Mucosa of stomach (tissue), 1 donor: ENCODE results near the gene MAPKAP1.

ENCODE experiments used
- H3K27me3 ChIP-seq: one replicate; pipeline ENCODE4 v1.7.0; 2013; ENCODE audit warnings: mild to moderate bottlenecking, low read length; ENCODE audit not compliant: control insufficient read depth, insufficient read depth
- H3K36me3 ChIP-seq: one replicate; pipeline ENCODE4 v1.7.0; 2013; ENCODE audit warnings: low read length; ENCODE audit not compliant: control insufficient read depth, insufficient read depth
- H3K4me1 ChIP-seq: one replicate; pipeline ENCODE4 v1.7.0; 2013; ENCODE audit warnings: mild to moderate bottlenecking, low read length; ENCODE audit not compliant: control insufficient read depth, insufficient read depth
- H3K4me3 ChIP-seq: one replicate; pipeline ENCODE4 v1.7.0; 2013; ENCODE audit warnings: low read length
- H3K9ac ChIP-seq: one replicate; pipeline ENCODE4 v1.7.0; 2013; ENCODE audit warnings: mild to moderate bottlenecking, low read length, moderate library complexity
- H3K9me3 ChIP-seq: one replicate; pipeline ENCODE4 v1.7.0; 2013; ENCODE audit warnings: mild to moderate bottlenecking, low read length, moderate library complexity; ENCODE audit not compliant: control insufficient read depth
- donor health status: Pancreatic carcinoma.

The MAPKAP1 gene

DNA sequence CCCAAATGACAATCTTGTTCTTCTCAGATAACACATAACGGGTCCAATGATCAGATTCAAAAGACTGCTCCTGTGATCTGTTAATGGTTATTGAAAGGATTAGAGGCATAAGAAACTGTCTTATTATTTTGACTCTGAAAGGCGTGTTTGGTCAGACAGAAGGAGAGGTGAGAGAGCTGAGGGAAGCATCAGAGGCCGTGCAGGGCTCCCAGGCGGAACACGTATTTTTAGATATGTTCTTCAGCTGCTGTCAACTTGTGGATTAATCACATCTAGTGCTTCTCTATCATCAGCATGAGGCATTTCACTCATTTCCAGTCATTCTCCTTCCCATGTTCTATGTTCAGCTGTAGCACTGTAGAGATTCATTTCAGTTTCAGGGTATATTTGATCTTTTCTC, 199.8 kb downstream of the MAPKAP1 start:
- Histone ChIP-seq H3K9ac (no peak overlapping the region), H3K4me1 (no peaks in the 10 kb centered on the region), H3K36me3 (no peaks in the 10 kb centered on the region), H3K9me3 (no peaks in the 10 kb centered on the region), H3K4me3 (no peak overlapping the region), H3K27me3 (no peaks in the 10 kb centered on the region)

DNA sequence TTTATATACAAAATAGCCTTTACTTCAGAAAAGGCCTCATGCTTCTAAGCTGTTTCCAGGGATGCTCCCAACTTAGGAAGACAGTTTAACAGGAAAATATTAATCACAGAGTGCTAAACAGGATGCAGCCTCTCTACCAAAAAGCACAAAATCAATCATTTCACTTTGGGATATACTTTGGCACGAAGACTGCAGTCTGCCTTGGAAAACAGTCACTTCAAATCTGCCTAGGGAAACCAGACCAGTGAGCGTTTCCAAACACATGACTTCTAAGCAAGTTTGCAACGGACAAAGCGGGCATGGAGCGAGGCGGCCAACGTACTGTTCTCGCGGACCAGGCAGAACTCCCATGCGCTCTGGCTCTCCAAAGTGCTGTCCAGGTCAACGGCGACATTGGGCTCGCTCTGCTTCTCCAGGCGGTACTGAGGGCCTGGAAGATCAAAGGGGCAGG, 201.0 kb downstream of the MAPKAP1 start:
- H3K4me1 ChIP-seq, result no peaks in the 10 kb centered on the region
- no peak overlapping the region for H3K4me3 ChIP-seq
- H3K9me3 ChIP-seq, result no peaks in the 10 kb centered on the region
- no peak overlapping the region for H3K9ac ChIP-seq
- no peaks in the 10 kb centered on the region for H3K36me3 ChIP-seq
- H3K27me3 ChIP-seq, result no peaks in the 10 kb centered on the region

DNA sequence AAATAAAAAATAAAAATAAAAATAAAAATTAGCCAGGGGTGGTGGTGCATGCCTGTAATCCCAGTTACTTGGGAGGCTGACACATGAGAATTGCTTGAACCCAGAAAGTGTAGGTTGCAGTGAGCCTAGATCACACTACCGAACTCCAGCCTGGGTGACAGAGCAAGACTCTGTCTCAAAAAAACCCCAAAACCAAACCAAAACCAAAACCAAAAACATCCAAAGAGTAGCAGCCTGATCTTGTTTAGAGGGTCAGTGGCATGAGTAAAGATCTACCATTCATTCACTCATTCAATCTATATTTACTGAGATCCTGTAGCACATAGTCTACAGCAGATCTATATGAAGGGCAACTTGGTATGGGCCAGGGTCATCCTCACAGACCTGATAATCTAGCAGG, 202.4 kb downstream of the MAPKAP1 start:
- no peaks in the 10 kb centered on the region for H3K27me3 ChIP-seq
- no peaks in the 10 kb centered on the region for H3K9me3 ChIP-seq
- H3K9ac ChIP-seq, result no peak overlapping the region
- no peaks in the 10 kb centered on the region for H3K36me3 ChIP-seq
- H3K4me3 ChIP-seq, result no peak overlapping the region
- H3K4me1 ChIP-seq, result no peaks in the 10 kb centered on the region

DNA sequence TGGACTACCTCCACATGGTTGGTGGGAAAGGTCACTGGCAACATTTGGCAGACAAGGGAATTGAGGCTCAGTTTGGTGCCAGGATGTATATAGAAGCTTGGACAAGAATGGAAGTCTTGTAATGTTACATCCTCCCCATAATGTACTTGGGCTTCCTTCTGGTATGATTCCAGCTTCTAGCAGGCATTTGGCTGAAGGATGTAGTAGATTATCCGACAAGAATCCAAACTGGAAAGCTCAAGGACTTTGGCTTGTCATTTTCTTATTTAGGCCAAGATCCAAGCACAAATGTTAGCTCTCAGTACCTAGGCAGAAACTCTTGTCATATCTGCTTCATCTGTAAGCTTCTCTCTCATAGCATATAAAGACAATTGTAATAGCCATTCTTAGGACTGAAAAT, 209.1 kb downstream of the MAPKAP1 start:
- H3K27me3 ChIP-seq, result no peaks in the 10 kb centered on the region
- H3K4me3 ChIP-seq, result no peak overlapping the region
- H3K4me1 ChIP-seq, result peaks cover 21% of the 10 kb centered on the region
- H3K9me3 ChIP-seq, result no peaks in the 10 kb centered on the region
- no peaks in the 10 kb centered on the region for H3K36me3 ChIP-seq
- no peak overlapping the region for H3K9ac ChIP-seq

DNA sequence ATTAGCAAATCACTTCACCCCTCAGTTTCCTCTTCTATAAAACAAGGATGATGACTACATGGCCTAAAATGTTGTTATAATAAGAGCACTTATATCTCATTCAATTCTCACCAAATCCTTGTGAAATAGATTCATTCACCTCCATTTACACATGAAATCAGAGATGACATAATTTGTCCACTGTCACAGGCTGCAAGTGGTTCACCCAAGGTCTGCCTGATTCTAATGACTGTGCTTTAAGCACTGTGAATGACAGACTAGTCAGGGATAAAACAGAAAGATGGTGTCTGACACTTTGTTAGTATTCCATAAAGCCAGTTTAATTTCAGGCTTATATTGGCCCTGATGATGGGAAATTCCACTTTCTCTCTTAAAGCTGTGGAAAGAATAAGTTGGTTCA, 209.5 kb downstream of the MAPKAP1 start:
- no peaks in the 10 kb centered on the region for H3K9me3 ChIP-seq

DNA sequence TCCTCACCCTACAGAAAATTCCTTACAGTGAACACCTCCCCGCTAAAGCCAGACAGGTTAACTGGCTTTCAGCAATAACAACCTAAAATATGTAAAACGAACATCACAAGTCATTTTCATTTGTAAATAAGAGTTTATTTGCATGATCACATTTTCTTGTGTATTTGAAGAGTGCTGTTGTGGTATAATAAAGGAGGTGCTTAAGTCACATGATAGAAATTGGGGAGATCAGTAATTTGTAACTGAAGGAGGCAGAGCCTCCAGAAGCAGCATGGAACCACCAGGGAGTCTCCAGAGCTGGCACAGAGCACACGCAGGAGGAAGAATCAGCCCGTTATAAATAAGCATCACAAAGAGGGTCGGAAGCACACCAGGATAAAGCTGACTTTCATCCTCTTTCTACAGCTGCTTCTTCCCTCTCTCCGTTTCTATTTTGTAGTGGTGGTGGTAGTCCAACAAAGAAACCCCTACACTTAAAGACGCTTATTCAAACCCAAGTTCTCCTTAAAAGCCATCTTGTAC, 210.6 kb downstream of the MAPKAP1 start:
- H3K27me3 ChIP-seq, result no peaks in the 10 kb centered on the region
- no peak overlapping the region for H3K4me3 ChIP-seq
- peaks cover 26% of the 10 kb centered on the region for H3K4me1 ChIP-seq
- no peaks in the 10 kb centered on the region for H3K36me3 ChIP-seq
- no peak overlapping the region for H3K9ac ChIP-seq
- H3K9me3 ChIP-seq, result no peaks in the 10 kb centered on the region

More for the DNA sequence above, 209.5 kb downstream of the MAPKAP1 start:
- H3K9ac ChIP-seq, result no peak overlapping the region
- no peak overlapping the region for H3K4me3 ChIP-seq
- H3K27me3 ChIP-seq, result no peaks in the 10 kb centered on the region
- peaks cover 25% of the 10 kb centered on the region for H3K4me1 ChIP-seq
- H3K36me3 ChIP-seq, result no peaks in the 10 kb centered on the region

DNA sequence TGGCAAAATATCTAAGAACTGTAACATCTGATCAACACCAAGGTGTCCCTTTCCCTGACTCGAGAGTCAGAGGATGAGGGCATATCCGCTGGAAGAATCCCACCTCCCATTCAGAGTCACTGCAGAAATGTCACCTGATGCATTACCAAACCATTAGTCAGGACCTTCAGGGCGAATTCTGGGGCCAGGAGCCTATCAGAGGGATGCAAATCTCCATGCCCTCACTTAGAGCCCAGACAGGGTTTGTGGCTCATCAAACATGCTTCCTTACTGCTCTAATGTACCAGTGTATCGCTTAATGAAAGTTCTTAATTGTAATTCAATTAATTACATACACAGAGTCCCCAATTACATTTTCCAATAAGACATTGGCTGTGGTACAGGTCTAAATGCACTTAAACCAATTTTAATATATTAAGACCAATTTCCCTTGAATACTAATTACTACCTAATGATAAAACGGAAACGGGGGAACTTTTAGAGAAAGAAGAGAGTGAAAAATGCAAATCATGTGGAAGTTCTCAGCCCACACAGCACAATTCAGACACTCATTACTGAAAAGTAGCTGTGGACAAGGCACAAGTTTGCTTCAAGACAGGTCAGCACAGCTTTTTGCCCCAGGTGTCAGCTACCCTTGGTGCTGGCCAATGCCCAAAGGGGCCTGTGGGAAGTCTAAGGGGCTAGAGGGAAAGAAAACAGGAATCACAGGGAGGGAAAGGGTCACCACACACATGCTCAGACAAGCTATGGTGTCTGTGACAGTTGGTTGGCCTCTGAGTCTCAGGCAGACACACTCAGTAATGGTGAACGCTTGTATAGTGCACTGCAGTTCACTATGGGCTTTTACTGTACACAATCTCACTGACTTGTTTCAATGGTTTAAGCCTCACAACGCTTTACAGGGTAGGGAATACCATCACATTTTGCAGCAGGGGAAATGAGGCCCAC, 211.6 kb downstream of the MAPKAP1 start:
- Histone ChIP-seq H3K9me3 (no peaks in the 10 kb centered on the region), H3K27me3 (no peaks in the 10 kb centered on the region), H3K4me3 (no peak overlapping the region), H3K9ac (no peak overlapping the region), H3K4me1 (peaks cover 26% of the 10 kb centered on the region), H3K36me3 (no peaks in the 10 kb centered on the region)

DNA sequence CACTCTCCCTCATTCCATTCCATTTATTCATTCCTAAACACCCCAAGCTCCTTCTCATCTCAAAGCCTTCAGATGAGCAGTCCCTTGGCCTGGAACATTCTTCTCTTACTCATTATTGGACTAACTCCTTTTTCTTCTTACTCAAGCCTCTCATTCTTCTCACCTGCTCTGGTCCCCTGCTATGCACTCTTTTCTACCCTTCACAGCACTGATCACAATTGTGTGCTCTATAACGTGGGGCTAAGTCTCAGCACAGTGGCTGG, 212.4 kb downstream of the MAPKAP1 start:
- H3K27me3 ChIP-seq, result no peaks in the 10 kb centered on the region
- no peak overlapping the region for H3K9ac ChIP-seq
- H3K4me1 ChIP-seq, result peaks cover 26% of the 10 kb centered on the region
- H3K4me3 ChIP-seq, result no peak overlapping the region
- H3K36me3 ChIP-seq, result no peaks in the 10 kb centered on the region
- no peaks in the 10 kb centered on the region for H3K9me3 ChIP-seq

DNA sequence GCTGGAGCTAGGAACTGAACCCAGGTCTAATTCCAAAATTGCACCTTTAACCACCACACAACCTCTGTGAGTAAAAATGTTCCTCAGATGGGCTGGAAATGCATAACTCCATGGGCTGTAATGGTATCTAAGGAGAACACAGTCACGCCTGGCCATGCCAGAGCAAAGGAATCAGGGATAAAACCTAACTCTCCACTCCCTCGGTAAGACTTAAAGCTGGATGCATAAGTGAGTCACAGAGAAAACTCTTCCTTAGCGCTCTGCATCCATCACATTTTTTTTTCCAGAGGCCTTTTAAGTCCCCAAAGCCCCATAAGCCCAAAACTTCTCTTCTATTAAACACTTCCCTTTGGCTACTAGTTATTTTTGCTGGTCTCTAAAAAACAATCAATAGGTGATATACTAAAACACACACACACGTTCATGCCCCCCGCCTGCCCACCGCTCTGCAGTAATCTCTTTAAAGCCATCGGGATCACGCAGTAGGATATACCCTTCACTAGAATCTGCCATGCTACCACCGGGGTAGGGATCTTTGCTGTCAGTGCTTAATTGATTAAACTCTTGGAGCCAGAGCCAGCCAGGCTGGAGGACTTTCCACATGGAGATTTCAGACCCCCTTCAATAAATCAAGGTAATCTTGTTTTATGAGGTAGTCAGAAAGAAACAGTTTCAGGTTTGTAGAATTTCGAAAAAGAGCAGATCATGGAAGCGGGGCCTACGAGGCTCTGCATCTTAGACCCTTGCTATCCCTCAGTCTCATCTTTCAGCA, 212.9 kb downstream of the MAPKAP1 start:
- no peaks in the 10 kb centered on the region for H3K27me3 ChIP-seq
- H3K4me1 ChIP-seq, result peaks cover 26% of the 10 kb centered on the region
- no peaks in the 10 kb centered on the region for H3K36me3 ChIP-seq
- no peak overlapping the region for H3K9ac ChIP-seq
- no peaks in the 10 kb centered on the region for H3K9me3 ChIP-seq
- no peak overlapping the region for H3K4me3 ChIP-seq

DNA sequence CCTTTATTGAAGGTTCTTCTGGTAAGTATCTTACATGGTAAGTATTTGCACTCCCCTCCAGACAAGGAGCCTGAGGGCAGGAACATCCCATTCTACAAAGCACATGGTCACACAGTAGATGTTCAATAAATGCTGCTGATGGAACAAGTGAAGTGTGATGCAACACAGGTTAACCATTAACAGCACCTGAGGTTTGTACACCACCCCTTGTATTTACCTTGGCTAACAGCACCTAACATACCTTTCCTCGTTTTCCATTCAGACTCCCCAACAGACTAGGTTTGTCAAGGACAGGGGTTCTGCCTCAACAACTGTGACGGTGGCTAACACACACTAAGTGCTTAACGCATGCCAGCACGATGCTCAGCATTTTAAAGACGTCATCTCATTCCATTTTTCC, 213.6 kb downstream of the MAPKAP1 start:
- no peak overlapping the region for H3K4me3 ChIP-seq
- H3K36me3 ChIP-seq, result no peaks in the 10 kb centered on the region
- no peak overlapping the region for H3K9ac ChIP-seq
- H3K27me3 ChIP-seq, result no peaks in the 10 kb centered on the region
- H3K4me1 ChIP-seq, result peaks cover 20% of the 10 kb centered on the region
- no peaks in the 10 kb centered on the region for H3K9me3 ChIP-seq

DNA sequence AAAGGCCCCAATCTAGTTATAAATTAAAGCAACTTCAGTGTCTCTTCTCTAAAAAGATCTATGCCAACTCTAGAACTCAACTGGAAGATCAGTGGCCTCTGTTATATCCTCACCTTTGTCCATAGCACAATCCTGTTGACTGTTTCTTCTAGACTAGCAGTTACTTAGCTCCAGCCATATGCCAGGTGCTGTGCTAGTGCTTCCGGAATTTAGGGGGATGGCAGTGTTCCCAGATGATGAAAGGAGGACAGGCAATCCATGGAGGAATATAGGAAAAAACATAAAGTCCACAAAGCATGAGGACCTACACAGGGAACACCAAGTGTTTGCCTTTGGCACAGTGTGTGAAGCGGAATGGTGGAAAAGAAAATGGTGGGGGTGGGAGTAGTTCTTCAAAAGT, 214.3 kb downstream of the MAPKAP1 start:
- no peak overlapping the region for H3K4me3 ChIP-seq
- H3K9me3 ChIP-seq, result no peaks in the 10 kb centered on the region
- H3K4me1 ChIP-seq, result peaks cover 20% of the 10 kb centered on the region
- H3K36me3 ChIP-seq, result no peaks in the 10 kb centered on the region
- no peak overlapping the region for H3K9ac ChIP-seq
- no peaks in the 10 kb centered on the region for H3K27me3 ChIP-seq

DNA sequence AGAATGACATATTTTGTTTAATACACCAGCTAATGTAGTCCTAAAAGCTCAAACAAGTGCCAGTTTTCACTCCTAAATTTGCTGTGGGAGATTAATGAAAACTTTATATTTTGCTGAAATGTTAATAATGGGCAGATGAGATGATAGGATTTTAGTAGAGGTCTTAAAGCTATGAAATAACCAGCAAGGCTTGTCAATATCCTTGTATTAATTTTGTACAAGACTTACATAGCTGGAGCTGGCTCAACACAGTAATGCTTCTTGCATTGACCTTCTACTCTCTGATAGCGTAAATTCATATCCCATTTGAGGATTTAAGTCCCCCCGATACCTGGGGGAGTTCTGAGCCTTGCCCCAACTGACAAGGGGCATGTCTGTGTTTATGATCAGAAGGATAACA, 219.2 kb downstream of the MAPKAP1 start:
- H3K4me1 ChIP-seq, result peaks cover 13% of the 10 kb centered on the region
- no peaks in the 10 kb centered on the region for H3K36me3 ChIP-seq
- no peaks in the 10 kb centered on the region for H3K27me3 ChIP-seq
- no peaks in the 10 kb centered on the region for H3K9me3 ChIP-seq
- no peak overlapping the region for H3K9ac ChIP-seq
- H3K4me3 ChIP-seq, result no peak overlapping the region
